NCI-H1436 (cell line): Measurements from ENCODE around the gene C11orf71.

ENCODE experiments used
- DNase-seq: peaks from one replicate; lab custom pipeline; 2025; lab: John Stamatoyannopoulos, UW

C11orf71 gene

GRCh38 chr11:114400216-114400914, at the start of gene C11orf71, which contains the start of gene RBM7:
TSS of gene C11orf71 (minus strand) at chr11:114400511. CDS start at chr11:114400331, 180 bp downstream.
TSS of gene RBM7 (plus strand) at chr11:114400666. CDS start at chr11:114400672, 6 bp downstream.
- DNase-seq, result peak; percentile 96

GRCh38 chr11:114449845-114450244, 49.5 kb upstream of the C11orf71 start:
- DNase-seq, result no peak

- DNase-seq, result no peak
These were observed 48.6 kb upstream of the C11orf71 start for GRCh38 chr11:114448749-114449482.

GRCh38 chr11:114447892-114448291, 47.6 kb upstream of the C11orf71 start:
- DNase-seq, result no peak

- no peak for DNase-seq
These were observed 47.1 kb upstream of the C11orf71 start for GRCh38 chr11:114447444-114447843.

GRCh38 chr11:114442536-114442935, 42.2 kb upstream of the C11orf71 start:
- no peak for DNase-seq

- no peak for DNase-seq
These were observed 41.6 kb upstream of the C11orf71 start for GRCh38 chr11:114441921-114442320.

- DNase-seq, result no peak
These were observed 40.9 kb upstream of the C11orf71 start for GRCh38 chr11:114440971-114441763.

GRCh38 chr11:114440121-114440860, 40.0 kb upstream of the C11orf71 start:
- no peak for DNase-seq

- peak; percentile 86 for DNase-seq
These were observed 39.2 kb upstream of the C11orf71 start, which contains the start of gene REXO2 for GRCh38 chr11:114439229-114440120. TSS of gene REXO2 (plus strand) at chr11:114439467. CDS start at chr11:114439529, 62 bp downstream.

- DNase-seq, result no peak
These were observed 38.0 kb upstream of the C11orf71 start for GRCh38 chr11:114438303-114438702.

- DNase-seq, result no peak
These were observed 33.1 kb upstream of the C11orf71 start for GRCh38 chr11:114433376-114433775.

- DNase-seq, result no peak
These were observed 32.6 kb upstream of the C11orf71 start for GRCh38 chr11:114432893-114433292.

GRCh38 chr11:114430290-114430689, 30.0 kb upstream of the C11orf71 start:
- no peak for DNase-seq

GRCh38 chr11:114426280-114426679, 26.0 kb upstream of the C11orf71 start:
- DNase-seq, result no peak

GRCh38 chr11:114416441-114416961, 16.2 kb upstream of the C11orf71 start:
- DNase-seq, result no peak

GRCh38 chr11:114413958-114414357, 13.6 kb upstream of the C11orf71 start:
- no peak for DNase-seq

- DNase-seq, result no peak
These were observed 12.6 kb upstream of the C11orf71 start for GRCh38 chr11:114412946-114413345.

GRCh38 chr11:114401311-114401710, 1.0 kb upstream of the C11orf71 start:
- DNase-seq, result no peak

GRCh38 chr11:114400915-114401223, 558 bp upstream of the C11orf71 start:
- no peak for DNase-seq
